ENCODE measurements around the gene KCNAB1.

- TF ChIP-seq POLR2A (IDR thresholded peaks at IDR 0.05; ENCODE audit: low read length) (no peak), GATA1 (IDR thresholded peaks at IDR 0.05; ENCODE audit: low read depth, low read length) (no peak)
Measured at GRCh38 chr3:156389449-156389950, 269.1 kb downstream of the KCNAB1 start.

All from erythroblast (primary cell).